HCT116 (cell line): ENCODE data around the gene TSPEAR. TPM values are rescaled to one million over a fixed set of nuclear protein-coding genes. Genes with fewer than 3 reads are reported as not detected.

Experiments
- ATAC-seq: fragments of 200-7000 bp; cut with Tn5 transposase; 2 replicates; pipeline ENCODE4 v1.9.1; 2020; ENCODE audit warnings: mild to moderate bottlenecking, moderate library complexity
- BruUV-seq: library from RNA; stranded (reverse); fragments of 400-500 nt; replicated peaks from 2 replicates; lab custom pipeline; 2021; lab: Mats Ljungman, UMichigan
- CTCF ChIA-PET: fragments of 300-600 bp; sonication (Branson Sonifier 250); formaldehyde crosslinking; loops from one replicate; lab custom pipeline; 2021; ENCODE audit warnings: antibody characterized with exemption; lab: Charles Lee
- POLR2A ChIA-PET: fragments of 300-600, 350-600 bp; sonication (Branson Sonifier 250); formaldehyde crosslinking; loops from one replicate; lab custom pipeline; 2021; ENCODE audit warnings: antibody characterized with exemption; lab: Charles Lee
- RAD21 ChIA-PET, 2 experiments: fragments of 300-600 bp; sonication (Branson Sonifier 250); formaldehyde crosslinking; loops; one replicate each; lab custom pipeline; 2023; ENCODE audit warnings: low total read pairs in 2 of 2; ENCODE audit not compliant: uncharacterized antibody in 2 of 2, unreplicated experiment in 2 of 2, low non-redundant PET in 1 of 2; lab: Charles Lee
- DNase-seq: peaks from one replicate; pipeline ENCODE4 v3.0.0-alpha.2; 2010; ENCODE audit warnings: low read depth, low spot score
- H2AFZ ChIP-seq: fragments of 200-600 bp; shearing (Covaris generic), sonication (generic); 2 replicates; pipeline ENCODE4 v1.6.1; 2017; ENCODE audit warnings: low read depth, mixed run types, mixed read lengths, antibody characterized with exemption, low read length; ENCODE audit not compliant: poor library complexity, severe bottlenecking
- H3K27ac ChIP-seq: 2 replicates; pipeline ENCODE4 v1.5.1; 2012; ENCODE audit warnings: low read depth, low read length
- H3K27me3 ChIP-seq: fragments of 200-600 bp; sonication (generic); 2 replicates; pipeline ENCODE4 v1.6.1; 2016; ENCODE audit warnings: mixed run types, low read length, mixed read lengths; ENCODE audit not compliant: insufficient read depth
- H3K36me3 ChIP-seq, 2 experiments: fragments of 200-500 bp in 1 of 2; fragments of 200-600 bp in 1 of 2; sonication (Bioruptor generic) in 1 of 2; sonication (generic) in 1 of 2; 2 replicates each; pipeline versions ENCODE4 v1.5.1 to v1.6.1; 2014 to 2016; ENCODE audit warnings: low read length in 2 of 2, inconsistent platforms in 1 of 2, mixed read lengths in 1 of 2, mixed run types in 1 of 2; ENCODE audit not compliant: insufficient read depth in 2 of 2, control insufficient read depth in 1 of 2
- H3K4me1 ChIP-seq, 2 experiments: fragments of 200-600 bp in 1 of 2; sonication (generic) in 1 of 2; 2 replicates each; pipeline versions ENCODE4 v1.5.1 to v1.6.1; 2012 to 2017; ENCODE audit warnings: low read length in 2 of 2, inconsistent platforms in 1 of 2, mild to moderate bottlenecking in 1 of 2, mixed read lengths in 1 of 2, mixed run types in 1 of 2, moderate library complexity in 1 of 2; ENCODE audit not compliant: insufficient read depth in 2 of 2, control insufficient read depth in 1 of 2
- H3K4me2 ChIP-seq: fragments of 200-600 bp; sonication (generic); 2 replicates; pipeline ENCODE4 v1.6.1; 2017; ENCODE audit warnings: mixed run types, low read length, mixed read lengths
- H3K4me3 ChIP-seq, 2 experiments: fragments of 200-600 bp in 1 of 2; sonication (generic) in 1 of 2; replicated peaks in 1 of 2; 2 replicates each; pipeline ENCODE4 v1.5.1; 2011 to 2016; ENCODE audit warnings: low read length in 2 of 2, control low read depth in 1 of 2, low read depth in 1 of 2, mild to moderate bottlenecking in 1 of 2, mixed read lengths in 1 of 2, mixed run types in 1 of 2
- H3K79me2 ChIP-seq: fragments of 200-600 bp; sonication (generic); 2 replicates; pipeline ENCODE4 v1.6.1; 2017; ENCODE audit warnings: mild to moderate bottlenecking, mixed run types, low read length, moderate library complexity, mixed read lengths; ENCODE audit not compliant: insufficient read depth
- H3K9ac ChIP-seq: fragments of 200-600 bp; sonication (generic); 2 replicates; pipeline ENCODE4 v1.6.1; 2016; ENCODE audit warnings: low read length, mixed read lengths
- H3K9me2 ChIP-seq: fragments of 200-600 bp; sonication (generic), shearing (Covaris generic); 2 replicates; pipeline ENCODE4 v1.6.1; 2017; ENCODE audit warnings: mixed run types, mild to moderate bottlenecking, moderate library complexity; ENCODE audit not compliant: insufficient read depth
- H3K9me3 ChIP-seq, 2 experiments: fragments of 200-500 bp in 1 of 2; fragments of 200-600 bp in 1 of 2; sonication (Bioruptor generic) in 1 of 2; sonication (generic) in 1 of 2; 2 replicates each; pipeline ENCODE4 v1.6.1; 2014 to 2017; ENCODE audit warnings: low read length in 2 of 2, mixed read lengths in 2 of 2, inconsistent platforms in 1 of 2, low read depth in 1 of 2, mild to moderate bottlenecking in 1 of 2, mixed run types in 1 of 2, moderate library complexity in 1 of 2; ENCODE audit not compliant: control insufficient read depth in 1 of 2, insufficient read depth in 1 of 2
- H4K20me1 ChIP-seq: fragments of 200-600 bp; sonication (generic), shearing (Covaris generic); 2 replicates; pipeline ENCODE4 v1.6.1; 2017; ENCODE audit warnings: mixed run types, mild to moderate bottlenecking, moderate library complexity; ENCODE audit not compliant: insufficient read depth
- CEBPB ChIP-seq: IDR thresholded peaks from 2 replicates; pipeline ENCODE4 v1.6.1; 2012; ENCODE audit warnings: low read depth
- ELF1 ChIP-seq: IDR thresholded peaks from 2 replicates; pipeline ENCODE4 v1.6.1; 2012; ENCODE audit warnings: low read depth, borderline replicate concordance
- EZH2 ChIP-seq: fragments of 200-600 bp; sonication (generic); IDR thresholded peaks from 2 replicates; pipeline ENCODE4 v1.6.1; 2017; ENCODE audit warnings: antibody characterized with exemption, mixed run types
- EZH2phosphoT487 ChIP-seq: fragments of 200-600 bp; IDR thresholded peaks from 2 replicates; pipeline ENCODE4 v1.6.1; 2018; ENCODE audit warnings: antibody characterized with exemption, borderline replicate concordance
- FOSL1 ChIP-seq: IDR thresholded peaks from 2 replicates; pipeline ENCODE4 v1.6.1; 2012; ENCODE audit warnings: low read depth
- JUND ChIP-seq: IDR thresholded peaks from 2 replicates; pipeline ENCODE4 v1.6.1; 2012
- SIN3A ChIP-seq: IDR thresholded peaks from 2 replicates; pipeline ENCODE4 v1.6.1; 2012; ENCODE audit warnings: low read depth
- SRF ChIP-seq: IDR thresholded peaks from 2 replicates; pipeline ENCODE4 v1.6.1; 2012; ENCODE audit warnings: low read depth
- TCF7L2 ChIP-seq: IDR thresholded peaks from 2 replicates; pipeline ENCODE4 v1.7.0; 2011; ENCODE audit warnings: borderline replicate concordance, inconsistent platforms; ENCODE audit not compliant: insufficient read depth, insufficient read length; ENCODE audit errors: extremely low read depth
- YY1 ChIP-seq: IDR thresholded peaks from 2 replicates; pipeline ENCODE4 v1.6.1; 2011; ENCODE audit warnings: low read length, low read depth, moderate library complexity, mild to moderate bottlenecking; ENCODE audit not compliant: insufficient replicate concordance; ENCODE audit errors: extremely low read depth
- ZFX ChIP-seq: fragments of 450-650 bp; IDR thresholded peaks from 2 replicates; pipeline ENCODE4 v1.6.1; 2017
- ZNF274 ChIP-seq: fragments of 200-500 bp; sonication (Bioruptor generic); IDR thresholded peaks from 2 replicates; pipeline ENCODE4 v1.6.1; 2014; ENCODE audit warnings: mild to moderate bottlenecking, low read depth, low read length, inconsistent platforms
- intact Hi-C: fragments of 100-400 bp; cut with micrococcal nuclease; formaldehyde crosslinking; loops from 2 replicates; pipeline ENCODE4 v1.10.0; 2022
- total RNA-seq: library from RNA; stranded (reverse); gene quantifications from one replicate; pipeline ENCODE4 v1.2.1, GENCODE V29; 2021; ENCODE audit not compliant: unreplicated experiment
- TF ChIP-seq, protein P1 (sequence below): IDR thresholded peaks from 2 replicates; pipeline ENCODE4 v1.6.1; 2012
- TF ChIP-seq, protein P2 (sequence below), 3 experiments: fragments of 200-600 bp in 1 of 3; sonication (generic) in 1 of 3; IDR thresholded peaks in 2 of 3; conservative IDR thresholded peaks in 1 of 3; 2 replicates each; pipeline ENCODE4 v1.5.1; 2012 to 2017; ENCODE audit warnings: low read depth in 2 of 3, low read length in 2 of 3, antibody characterized with exemption in 1 of 3, borderline replicate concordance in 1 of 3, control low read depth in 1 of 3, mild to moderate bottlenecking in 1 of 3, mixed read lengths in 1 of 3, mixed run types in 1 of 3, moderate library complexity in 1 of 3; ENCODE audit not compliant: insufficient read depth in 1 of 3
- TF ChIP-seq, protein P3 (sequence below): IDR thresholded peaks from 2 replicates; pipeline ENCODE4 v1.6.1; 2011; ENCODE audit warnings: mild to moderate bottlenecking, low read length, moderate library complexity; ENCODE audit not compliant: insufficient replicate concordance; ENCODE audit errors: extremely low read depth

TSPEAR gene
- total RNA-seq, 1 experiment from 2014 or later, result not detected

DNA sequence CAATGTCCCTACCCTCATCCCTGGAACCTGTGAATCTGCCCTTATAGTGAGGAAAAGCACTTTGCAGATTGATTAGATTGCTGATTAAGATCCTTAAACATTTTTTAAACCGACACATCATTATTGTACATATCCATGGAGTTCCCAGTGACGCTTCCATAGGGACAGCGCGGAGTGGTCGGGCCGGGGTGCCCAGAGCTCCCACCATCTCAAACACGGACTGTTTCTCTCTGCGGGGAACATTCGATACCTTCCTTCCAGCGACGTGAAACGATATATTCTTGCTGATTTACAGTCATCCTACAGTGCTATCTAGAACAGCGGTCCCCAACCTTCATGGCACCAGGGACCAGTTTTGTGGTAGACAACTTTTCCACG lies 10.4 kb downstream of the TSPEAR start:
- intact Hi-C loops, result no loop called here
- Histone ChIP-seq H3K36me3 (no peaks in the 10 kb centered on the region), H3K27me3 (peaks cover 10% of the 10 kb centered on the region; the same call in 1 of the 2 replicates), H3K9ac (no peak overlapping the region), H3K9me2 (no peaks in the 10 kb centered on the region), H3K27ac (no peak overlapping the region), H3K4me2 (no peak overlapping the region), H3K79me2 (no peaks in the 10 kb centered on the region), H3K4me3 (no peak overlapping the region), H3K9me3 (no peaks in the 10 kb centered on the region), H3K4me1 (no peaks in the 10 kb centered on the region), H2AFZ (no peak overlapping the region), H4K20me1 (no peaks in the 10 kb centered on the region)
- DNase-seq (no peak), ATAC-seq (no peak)
- ChIA-PET RAD21 (no interaction called here), POLR2A (no interaction called here), CTCF (interaction anchor here (1.0 kb wide), 1 partner anchor 42 kb away, joined by 3 read pairs; no protein-coding TSS in a partner anchor)
- no TSS peak for BruUV-seq
- TF ChIP-seq FOSL1 (no peak), ZFX (no peak), ZNF274 (no peak)
- TF ChIP-seq, protein P1, sequence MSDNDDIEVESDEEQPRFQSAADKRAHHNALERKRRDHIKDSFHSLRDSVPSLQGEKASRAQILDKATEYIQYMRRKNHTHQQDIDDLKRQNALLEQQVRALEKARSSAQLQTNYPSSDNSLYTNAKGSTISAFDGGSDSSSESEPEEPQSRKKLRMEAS, result no peak
- TF ChIP-seq, protein P2, sequence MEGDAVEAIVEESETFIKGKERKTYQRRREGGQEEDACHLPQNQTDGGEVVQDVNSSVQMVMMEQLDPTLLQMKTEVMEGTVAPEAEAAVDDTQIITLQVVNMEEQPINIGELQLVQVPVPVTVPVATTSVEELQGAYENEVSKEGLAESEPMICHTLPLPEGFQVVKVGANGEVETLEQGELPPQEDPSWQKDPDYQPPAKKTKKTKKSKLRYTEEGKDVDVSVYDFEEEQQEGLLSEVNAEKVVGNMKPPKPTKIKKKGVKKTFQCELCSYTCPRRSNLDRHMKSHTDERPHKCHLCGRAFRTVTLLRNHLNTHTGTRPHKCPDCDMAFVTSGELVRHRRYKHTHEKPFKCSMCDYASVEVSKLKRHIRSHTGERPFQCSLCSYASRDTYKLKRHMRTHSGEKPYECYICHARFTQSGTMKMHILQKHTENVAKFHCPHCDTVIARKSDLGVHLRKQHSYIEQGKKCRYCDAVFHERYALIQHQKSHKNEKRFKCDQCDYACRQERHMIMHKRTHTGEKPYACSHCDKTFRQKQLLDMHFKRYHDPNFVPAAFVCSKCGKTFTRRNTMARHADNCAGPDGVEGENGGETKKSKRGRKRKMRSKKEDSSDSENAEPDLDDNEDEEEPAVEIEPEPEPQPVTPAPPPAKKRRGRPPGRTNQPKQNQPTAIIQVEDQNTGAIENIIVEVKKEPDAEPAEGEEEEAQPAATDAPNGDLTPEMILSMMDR (IDR thresholded peaks at IDR 0.05 in 2 of 3, conservative IDR thresholded peaks at IDR 0.05 in 1 of 3; ENCODE audit: borderline replicate concordance in 1 of 3, insufficient read depth in 1 of 3, low read depth in 2 of 3, low read length in 2 of 3), result no peak

DNA sequence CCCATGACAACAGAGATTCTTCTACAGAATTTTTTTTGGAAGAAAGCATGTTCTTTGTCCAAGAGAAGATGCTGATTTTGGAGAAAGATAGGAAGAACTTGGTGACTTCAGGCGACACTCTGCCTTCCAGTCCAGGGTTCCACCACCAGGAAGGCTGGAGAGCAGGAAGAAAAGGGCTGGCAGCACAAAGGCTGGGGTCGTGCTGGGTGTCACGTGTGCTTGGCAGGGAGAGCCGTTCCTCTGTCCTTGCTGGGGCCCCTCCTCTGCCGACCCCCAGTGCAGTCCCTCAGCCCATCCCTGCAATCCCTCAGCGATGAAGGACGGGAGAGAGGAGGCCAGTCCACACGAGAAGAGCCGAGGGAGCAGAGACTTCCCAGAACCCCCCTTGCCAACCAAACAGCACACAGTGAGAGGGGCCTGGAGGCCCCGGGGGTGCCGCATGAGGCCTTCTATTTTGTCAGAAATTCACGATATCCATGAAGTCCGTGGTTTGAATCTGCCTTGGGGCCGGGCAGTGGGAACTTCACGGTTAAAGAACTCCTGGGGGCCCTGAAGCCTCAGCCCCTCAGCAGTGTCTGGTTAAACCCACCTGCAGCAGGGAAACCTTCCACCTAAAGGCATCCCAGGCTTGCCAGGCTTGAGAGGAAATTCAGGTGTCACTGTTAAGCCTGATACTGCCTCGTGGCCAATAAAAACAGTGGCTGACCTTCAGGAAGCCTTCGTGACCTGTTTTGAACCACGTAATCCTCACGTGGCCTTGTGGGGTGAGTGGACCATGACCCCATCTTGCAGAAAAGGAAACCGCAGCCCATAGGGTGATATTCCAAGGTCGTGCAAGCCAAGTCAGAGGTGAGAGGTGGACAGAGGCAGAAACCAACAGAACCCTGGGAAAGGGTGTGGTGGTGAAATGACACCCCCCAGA lies 11.0 kb downstream of the TSPEAR start:
- ATAC-seq, result no peak
- ChIA-PET RAD21 (no interaction called here), CTCF (no interaction called here), POLR2A (no interaction called here)
- BruUV-seq, result no TSS peak
- Histone ChIP-seq H3K9me2 (no peaks in the 10 kb centered on the region), H3K4me2 (no peak overlapping the region), H3K27ac (no peak overlapping the region), H3K9ac (no peak overlapping the region), H3K4me3 (no peak overlapping the region), H3K79me2 (no peaks in the 10 kb centered on the region), H3K36me3 (no peaks in the 10 kb centered on the region), H3K4me1 (no peaks in the 10 kb centered on the region), H2AFZ (no peak overlapping the region), H3K9me3 (no peaks in the 10 kb centered on the region), H4K20me1 (no peaks in the 10 kb centered on the region), H3K27me3 (peaks cover 10% of the 10 kb centered on the region; the same call in 1 of the 2 replicates)
- intact Hi-C loops, result no loop called here
- no peak for DNase-seq
- TF ChIP-seq SIN3A (no peak), SRF (no peak), TCF7L2 (no peak), CEBPB (no peak), EZH2phosphoT487 (no peak), YY1 (no peak), ZNF274 (no peak), ZFX (no peak), EZH2 (no peak), FOSL1 (no peak), ELF1 (no peak), JUND (no peak)
- TF ChIP-seq, protein P3, sequence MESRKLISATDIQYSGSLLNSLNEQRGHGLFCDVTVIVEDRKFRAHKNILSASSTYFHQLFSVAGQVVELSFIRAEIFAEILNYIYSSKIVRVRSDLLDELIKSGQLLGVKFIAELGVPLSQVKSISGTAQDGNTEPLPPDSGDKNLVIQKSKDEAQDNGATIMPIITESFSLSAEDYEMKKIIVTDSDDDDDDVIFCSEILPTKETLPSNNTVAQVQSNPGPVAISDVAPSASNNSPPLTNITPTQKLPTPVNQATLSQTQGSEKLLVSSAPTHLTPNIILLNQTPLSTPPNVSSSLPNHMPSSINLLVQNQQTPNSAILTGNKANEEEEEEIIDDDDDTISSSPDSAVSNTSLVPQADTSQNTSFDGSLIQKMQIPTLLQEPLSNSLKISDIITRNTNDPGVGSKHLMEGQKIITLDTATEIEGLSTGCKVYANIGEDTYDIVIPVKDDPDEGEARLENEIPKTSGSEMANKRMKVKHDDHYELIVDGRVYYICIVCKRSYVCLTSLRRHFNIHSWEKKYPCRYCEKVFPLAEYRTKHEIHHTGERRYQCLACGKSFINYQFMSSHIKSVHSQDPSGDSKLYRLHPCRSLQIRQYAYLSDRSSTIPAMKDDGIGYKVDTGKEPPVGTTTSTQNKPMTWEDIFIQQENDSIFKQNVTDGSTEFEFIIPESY, result no peak
